ENCODE measurements around the gene SMU1.
A peak's percentile ranks its signal among the peaks of the same experiment; 100 is the strongest.
"Not testable (repeated sequence)": the region's sequence is repeated elsewhere in the genome, so short reads cannot be mapped to it uniquely, and the experiment has no call there.

SMU1 gene

DNA sequence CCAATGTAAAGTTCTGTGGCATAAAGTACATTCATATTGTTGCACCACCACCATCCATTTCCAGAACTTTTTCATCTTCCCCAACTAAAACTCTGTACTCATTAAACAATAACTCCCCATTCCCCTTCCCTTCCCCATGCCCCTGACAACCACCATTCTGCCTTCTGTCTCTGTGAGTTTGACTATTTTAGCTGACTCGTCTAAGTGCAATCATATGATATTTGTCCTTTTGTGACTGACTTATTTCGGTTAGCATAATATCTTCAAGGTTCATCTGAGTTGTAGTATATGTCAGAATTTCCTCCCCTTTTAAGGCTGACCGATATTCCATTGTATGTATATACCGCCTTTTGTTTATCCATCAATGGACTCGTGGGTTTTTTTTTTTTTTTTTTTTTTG is 29.0 kb upstream of the SMU1 start:
- DNase-seq: no peak

DNA sequence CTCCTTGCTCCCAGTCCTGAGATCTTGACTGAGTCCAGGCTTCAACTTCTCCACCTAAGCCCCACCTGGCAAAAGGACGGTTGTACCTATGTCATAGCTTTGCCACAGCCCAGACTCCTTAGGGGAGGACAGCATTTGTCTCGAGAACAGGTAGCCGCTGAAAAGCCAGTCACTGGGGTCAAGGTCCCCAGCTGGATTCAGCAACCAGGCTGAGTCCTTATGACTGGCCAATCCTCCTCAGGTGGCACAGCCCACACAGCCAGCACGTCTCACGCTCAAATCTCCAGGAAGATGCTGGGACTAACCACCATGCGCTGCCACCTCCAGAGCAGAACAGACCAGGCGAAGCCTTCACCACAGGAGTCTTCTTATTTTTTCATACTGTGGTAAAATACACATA is 27.9 kb upstream of the SMU1 start:
- DNase-seq: no peak

DNA sequence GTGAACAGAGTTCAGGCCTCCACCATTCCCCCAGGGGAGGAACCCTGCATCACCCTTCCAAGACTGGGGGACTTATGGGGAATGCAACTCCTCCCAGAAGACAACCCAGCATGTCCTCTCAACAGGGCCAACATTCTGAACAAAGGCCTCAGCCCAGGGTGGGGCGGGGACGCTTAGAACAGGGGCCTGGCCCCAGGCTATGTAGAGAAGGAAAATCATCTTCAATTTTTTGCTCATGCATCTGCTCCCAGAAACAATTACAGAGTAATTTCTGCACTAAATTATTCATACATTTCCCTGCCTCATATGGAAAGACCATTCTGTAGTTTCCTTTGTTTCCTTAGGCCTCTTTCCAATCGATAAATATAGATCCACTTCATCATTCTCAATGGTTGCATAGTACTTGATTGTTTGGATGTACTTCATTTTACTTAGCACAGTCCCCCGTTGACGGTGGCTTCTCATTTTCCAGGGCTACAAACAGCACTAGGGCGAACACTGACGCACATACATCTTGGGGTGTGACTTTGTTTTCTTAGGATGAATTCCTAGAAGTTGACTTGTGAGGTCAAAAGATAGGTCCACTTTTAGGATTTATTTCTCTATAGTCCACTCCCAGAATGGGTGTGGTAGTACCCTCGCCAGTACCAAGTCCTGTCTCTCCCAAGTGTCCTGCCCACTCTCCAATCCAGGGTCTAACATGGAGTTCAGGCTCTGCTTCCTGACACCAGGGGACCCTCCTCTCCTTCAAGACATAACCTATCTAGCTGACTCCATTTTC is 27.2 kb upstream of the SMU1 start:
- no peak for DNase-seq

DNA sequence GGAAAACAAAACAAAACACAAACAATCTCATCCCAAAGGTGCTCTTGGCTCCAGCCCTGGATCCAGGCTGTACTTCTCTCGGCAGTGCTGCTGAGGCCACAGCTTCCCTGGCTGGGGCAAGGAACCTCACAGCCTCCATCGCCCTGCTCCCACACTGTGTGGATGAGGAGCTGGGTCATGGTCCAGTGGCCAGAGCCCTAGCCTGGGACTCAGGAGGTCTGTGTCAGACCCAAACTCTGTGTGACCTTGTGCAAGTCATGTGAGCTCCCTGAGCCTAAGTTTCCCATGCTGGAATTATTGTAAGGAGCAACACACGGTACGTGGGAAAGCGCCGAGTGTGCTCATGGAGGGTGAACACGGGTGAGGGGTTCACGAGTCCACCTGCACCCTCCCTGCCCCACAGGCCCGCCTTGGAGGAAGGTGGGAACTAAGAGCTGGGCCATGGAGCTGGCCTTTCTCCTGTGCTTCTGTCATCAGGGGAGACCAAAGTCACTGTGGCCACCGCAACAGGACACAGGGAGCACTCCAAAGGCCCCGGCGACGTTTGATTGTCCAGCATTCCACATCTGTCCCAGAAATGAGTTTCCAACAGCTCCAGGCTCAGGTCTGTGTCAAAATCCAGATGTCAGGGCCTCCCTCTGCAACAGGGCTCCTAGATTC is 26.2 kb upstream of the SMU1 start:
- DNase-seq: no peak

DNA sequence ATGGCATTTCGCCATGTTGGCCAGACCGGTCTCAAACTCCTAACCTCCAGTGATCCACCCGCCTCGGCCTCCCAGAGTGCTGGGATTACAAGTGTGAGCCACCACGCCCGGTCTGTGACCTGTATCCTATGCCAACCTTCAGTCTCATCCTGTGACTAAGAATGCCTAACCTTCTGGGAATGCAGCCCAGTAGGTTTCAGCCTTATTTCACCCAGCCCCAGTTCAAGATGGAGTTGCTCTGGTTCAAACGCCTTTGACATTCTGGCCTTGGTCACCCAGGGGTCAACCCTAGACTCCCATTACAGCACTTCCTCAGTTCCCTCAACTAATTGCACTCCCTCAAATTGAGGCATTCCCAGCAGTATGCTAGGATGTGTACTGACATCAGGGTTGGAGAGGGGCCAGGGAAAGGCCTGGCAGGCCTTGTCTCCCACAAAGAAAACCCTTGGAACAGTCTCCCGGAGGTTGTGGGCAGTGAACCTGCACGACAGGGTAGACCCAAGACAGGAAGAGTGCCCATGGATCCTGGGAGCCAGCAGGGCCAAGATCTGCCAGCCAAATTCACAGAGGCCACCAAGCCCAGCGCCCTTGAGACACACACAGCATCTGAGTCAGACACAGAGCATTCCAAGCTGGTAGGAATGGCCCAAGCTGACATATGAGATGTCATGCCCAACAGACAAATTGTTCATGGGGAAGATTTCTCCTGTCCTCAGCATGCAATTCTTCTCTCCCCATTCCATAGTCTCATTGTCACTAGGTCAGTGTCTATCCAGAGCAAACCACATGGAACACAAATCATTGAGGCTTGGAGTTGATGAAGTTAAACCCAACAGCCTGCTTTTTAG is 24.9 kb upstream of the SMU1 start:
- DNase-seq: no peak

DNA sequence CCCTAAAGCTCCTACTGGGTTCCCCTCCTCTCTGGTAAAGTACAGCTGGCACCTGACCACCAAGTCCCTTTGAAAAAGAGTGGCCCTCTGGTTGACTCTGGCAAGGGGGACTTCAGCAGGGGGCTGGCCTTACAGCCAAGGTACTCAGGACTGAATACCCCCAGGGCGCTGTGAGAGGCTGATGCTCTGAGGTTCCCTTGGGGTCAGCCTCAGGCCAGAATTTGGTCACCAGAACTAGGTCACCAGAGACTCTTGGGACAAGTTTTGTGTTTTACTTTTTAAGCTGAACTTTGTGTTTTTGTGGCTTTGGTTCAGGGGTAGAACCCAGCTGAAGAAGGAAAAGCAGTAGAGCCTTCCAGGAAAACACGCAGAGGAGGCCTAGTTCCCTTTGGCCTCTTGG is 23.3 kb upstream of the SMU1 start:
- no peak for DNase-seq

DNA sequence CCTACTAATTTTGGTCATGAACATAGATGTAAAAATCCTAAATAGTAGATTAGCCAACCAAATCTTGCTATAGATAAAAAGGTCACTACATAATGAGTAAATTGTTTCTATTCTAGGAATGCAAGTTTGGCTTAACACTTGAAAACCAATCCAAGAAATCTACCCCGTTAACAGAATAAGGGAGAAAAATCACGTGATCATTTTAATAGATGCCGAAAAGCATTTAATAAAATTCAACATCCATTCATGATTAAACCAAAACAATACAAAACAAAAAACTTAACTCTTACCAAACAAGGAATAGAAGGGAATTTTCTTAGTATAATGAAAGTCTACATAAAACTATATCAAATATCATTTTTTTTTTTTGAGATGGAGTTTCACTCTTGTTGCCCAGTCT is 20.7 kb upstream of the SMU1 start:
- no peak for DNase-seq

DNA sequence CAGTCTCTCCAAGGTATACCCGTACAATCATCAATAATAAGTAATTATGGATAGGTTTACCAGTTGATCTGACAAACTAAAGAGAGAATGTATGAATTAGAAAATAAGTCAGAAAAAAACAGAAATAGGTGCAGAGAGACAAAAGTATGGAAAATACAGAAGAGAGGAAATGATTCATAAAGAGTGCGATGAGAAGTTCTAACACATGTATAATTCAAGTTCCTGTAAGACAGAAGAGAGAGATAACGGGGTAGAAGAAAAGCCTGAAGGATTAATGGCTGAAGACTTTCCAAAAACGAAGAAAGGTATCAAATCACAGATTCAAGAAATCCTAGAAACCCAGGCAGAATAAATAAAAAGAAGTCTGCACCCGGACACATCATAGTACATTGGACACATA is 16.2 kb upstream of the SMU1 start:
- no peak for DNase-seq

DNA sequence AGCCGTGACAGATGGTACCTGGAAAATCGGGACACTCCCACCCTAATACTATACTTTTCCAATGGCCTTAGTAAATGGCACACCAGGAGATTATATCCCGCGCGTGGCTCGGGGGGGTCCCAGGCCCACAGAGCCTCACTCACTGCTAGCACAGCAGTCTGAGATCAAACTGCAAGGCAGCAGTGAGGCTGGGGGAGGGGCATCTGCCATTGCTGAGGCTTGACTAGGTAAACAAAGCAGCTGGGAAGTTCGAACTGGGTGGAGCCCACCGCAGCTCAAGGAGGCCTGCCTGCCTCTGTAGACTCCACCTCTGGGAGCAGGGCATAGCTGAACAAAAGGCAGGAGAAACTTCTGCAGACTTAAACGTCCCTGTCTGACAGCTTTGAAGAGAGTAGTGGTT is 9.2 kb upstream of the SMU1 start:
- not testable (repeated sequence) for DNase-seq

DNA sequence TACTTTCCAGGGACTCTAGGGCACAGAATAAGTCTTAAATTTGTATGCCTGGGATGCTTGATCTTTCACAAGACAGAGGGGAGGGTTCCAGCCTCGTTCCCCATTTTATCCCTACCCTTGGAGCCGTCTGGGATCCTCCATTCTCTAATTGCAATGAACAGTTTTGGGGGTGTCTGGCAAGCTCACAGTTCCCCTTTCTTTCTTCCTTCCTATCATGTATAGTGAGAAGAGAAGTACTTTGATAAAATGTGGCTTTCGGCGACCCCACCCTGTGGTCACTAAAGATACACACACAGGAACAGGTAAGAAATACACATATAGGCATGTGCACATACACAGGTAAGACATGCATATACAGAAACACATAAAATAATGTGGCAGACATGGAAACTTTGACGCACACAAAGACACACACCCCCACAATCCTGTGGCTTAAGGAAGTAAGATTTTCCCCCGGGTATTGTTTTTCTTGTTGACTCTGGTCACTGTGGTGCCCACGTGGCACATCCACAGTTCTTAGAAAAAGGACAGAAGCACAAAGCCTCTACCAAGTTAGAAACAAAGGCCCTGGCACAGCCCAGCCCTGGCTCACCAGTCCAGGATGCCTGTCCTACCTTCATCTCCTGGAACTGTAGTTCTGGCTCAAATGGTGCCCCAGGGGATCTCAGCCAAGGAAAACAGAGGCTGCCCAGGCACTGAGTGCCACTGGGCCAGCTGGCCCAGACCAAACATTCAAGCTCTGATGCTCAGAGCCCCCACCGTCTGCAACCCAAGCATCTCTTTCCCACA is 6.3 kb upstream of the SMU1 start:
- peak; percentile 46 for DNase-seq

DNA sequence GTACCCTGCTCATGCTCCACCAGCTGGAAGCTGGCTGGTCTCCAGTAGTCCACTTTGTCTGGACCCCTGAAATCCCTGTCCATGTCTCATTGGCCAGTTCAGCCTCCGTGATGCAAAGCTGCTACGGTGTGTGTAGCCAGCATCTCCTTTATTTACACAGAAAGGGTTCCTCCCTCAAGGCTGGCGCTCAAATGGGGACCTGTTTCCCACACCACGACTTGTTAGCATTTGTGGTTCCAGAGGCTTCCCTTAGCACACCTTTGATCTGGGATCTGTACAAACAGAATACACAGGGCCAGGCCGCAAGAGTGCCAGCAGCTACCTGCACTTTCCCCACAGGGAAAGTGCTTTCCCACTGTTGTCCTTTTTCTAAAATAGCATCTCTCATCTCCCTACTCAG is 5.7 kb upstream of the SMU1 start:
- no peak for DNase-seq

DNA sequence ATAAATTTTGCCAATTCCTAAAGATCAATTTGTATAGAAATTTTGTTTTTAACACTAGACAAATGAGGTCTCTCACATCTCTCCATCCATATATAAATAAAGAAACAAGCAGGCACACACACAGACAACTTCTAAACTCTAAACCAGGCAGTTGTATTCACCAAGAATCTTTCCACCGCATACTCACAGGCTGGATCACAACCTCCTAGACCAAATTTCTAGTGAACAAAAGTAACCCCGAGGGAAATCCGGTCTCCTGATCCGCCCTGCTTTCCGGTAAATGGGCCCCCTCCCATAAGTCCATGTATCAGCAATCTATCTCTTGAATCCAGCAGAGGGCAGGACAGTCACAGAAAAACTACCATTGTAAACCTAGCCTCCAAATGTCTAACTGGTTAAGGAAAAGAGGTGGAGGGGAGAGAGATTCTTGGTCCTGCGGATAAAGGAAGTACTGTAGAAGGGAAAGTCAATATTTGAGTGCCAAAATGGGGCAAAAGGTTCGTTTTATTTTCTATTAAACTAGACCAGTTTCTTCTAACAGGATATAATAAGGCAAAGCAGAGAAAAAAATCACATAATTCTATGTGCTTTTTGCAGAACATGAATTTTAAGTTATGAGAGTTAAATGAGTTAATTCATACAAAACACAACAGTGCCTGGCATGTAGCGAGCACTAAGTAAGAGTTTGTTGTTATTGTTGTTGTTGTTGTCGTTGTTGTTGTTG is 4.8 kb upstream of the SMU1 start:
- DNase-seq: peak; percentile 85

DNA sequence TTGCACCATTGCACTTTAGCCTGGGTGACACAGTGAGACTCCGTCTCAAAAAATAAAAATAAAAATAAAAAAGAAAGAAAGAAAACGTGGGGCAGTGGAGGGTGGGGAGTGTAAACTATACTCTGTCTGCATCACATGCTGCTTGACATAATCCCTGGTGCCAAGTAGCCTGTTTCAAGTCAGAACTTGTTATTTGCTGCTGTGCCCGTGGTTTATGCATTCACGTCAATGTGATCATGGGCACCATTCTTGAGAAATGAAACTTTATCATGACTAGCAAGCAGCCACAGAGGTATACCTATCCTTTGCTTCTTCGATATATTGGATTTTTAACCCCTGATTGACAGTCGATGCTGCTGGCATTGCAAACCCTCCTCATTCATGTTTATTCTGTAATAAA is 4.1 kb upstream of the SMU1 start:
- no peak for DNase-seq

DNA sequence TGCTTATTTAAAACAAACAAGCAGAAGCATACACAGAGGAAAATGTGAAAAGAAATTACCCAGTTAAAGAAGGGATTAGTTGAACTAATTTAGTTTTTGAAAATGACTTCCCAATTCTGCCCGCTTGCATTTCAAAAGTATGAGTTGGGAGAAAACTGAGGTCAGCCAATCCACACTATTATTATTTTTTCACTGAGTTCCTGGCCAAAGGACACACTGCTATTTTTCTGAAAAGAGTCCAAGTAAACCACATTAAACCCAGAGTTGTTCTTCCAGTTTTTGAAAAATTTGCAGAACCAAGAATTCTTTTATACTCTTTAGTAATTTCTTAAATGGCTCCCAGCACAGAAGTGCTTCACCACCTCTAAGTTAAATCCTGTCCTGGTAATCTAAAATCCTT is 7.5 kb downstream of the SMU1 start:
- DNase-seq: no peak

DNA sequence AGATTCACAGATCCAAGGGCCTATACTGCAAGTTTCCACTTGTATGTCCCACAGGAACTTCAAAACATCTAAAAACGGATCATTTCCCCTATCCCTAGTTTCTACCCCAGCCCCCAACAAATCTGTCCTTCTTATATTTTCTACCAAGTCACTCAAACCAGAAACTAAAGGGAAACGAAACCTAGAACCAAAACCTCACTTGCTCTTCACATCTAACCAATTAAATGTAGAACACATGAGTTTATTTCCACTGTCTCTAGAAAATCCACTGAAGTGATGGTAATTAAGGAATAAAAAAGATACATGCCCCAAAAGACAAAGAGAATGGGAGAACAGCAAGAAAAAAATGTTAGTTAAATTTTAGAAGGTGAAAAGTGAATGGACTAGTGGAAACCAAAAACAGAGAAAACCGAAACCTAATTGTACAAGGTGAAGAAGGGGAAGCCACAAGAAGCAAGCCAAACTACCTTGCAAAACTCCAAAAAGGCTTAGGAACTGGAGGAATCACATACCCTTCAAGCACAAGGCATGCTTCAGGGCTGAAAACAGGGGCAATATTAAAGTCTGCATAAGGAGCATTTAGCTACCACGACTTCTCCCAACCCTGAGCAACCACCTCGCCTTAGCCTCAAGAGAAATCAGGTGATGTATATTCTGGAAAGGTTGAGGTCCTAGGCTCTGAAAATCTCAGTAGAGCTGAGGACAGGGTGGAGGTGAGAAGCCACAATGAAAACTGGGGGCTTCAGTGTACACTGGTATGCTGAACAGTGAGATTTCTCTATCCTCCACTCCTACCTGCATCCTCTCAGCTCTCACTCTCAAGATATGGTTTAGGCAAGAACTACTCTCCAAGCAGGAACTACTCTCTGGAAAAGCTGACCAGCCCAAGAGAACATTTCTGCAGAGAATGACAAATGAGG is 11.1 kb downstream of the SMU1 start:
- peak; percentile 90 for DNase-seq

DNA sequence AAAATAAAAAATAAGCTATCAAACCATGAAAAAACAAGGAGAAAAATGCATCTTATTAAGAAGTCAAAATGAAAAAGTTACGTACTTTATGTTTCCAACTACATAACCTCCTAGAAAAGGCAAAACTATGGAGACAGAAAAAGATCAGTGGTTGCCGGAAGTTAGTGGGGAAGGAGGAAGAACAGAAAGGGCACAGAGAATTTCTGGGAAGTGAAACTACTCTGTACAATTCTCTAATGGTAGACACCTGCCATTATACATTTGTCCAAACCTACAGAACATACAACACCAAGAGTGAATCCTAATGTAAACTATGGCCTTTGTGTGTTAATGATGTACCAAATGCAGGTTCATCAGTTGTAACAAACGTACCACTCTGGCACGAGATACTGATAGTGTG is 25.3 kb downstream of the SMU1 start:
- peak; percentile 79 for DNase-seq

DNA sequence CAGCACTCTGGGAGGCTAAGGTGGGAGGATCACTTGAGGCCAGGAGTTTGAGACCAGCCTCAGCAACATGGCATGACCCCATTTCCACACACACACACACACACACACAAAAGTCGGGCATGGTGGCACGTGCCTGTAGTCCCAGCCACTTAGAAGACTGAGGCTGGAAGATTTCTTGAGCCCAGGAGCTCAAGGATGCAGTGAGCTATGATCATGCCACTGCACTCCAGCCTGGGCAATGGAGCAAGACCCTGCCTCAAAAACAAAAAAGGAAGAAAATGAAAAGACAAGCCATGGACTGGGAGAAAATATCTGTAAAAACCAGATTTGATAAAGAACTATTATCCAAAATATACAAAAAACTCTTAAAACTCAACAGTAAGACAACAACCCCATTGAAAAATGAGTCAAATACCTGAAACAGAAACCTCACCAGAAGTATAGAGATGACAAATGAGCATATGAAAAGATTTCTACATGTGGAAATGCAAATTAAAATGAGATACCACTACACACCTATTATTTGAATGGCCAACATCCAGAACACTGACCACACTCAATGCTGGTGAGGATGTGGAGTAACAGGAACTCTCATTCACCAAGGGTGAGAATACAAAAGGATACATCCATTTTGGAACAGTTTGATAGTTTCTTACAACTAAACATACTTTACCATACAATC is 26.7 kb downstream of the SMU1 start:
- no peak for DNase-seq

DNA sequence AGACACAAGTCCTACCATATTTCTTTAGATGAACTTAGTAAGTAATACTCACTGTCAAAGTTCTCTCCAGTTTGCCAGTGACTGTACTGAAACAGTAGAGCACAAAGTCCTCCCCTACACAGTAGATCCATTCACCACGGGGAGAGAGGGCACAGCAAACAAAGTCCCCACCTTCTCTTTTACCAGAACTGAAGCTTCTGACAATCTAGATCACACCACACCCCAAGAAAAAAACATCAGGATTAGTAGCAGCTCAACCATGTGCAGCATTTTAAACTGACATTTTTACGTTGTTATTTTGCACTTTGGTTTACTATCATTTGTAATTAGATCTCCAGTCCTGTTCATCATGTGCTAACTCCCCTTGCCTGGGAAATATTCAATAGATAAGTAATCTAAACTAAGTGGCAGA is 28.4 kb downstream of the SMU1 start:
- DNase-seq: no peak

DNA sequence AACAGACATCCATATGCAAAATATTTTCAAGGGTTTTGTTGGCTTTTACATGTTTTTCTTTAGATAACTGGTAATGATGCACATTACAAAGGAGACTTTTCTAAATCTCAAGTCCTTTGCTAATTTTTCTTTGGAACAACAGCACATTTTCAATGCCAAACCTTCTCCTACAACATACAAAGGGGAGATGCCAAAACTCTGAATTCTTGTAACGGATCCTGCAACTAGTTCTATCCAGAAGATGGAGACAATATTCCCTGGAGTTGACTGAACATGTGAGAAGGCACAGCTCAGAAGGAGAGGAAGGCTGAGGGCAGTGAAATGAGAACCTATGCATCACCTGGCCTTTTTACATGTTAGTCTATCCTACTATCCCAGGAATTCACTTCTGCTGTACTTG is 30.4 kb downstream of the SMU1 start:
- DNase-seq: no peak

DNA sequence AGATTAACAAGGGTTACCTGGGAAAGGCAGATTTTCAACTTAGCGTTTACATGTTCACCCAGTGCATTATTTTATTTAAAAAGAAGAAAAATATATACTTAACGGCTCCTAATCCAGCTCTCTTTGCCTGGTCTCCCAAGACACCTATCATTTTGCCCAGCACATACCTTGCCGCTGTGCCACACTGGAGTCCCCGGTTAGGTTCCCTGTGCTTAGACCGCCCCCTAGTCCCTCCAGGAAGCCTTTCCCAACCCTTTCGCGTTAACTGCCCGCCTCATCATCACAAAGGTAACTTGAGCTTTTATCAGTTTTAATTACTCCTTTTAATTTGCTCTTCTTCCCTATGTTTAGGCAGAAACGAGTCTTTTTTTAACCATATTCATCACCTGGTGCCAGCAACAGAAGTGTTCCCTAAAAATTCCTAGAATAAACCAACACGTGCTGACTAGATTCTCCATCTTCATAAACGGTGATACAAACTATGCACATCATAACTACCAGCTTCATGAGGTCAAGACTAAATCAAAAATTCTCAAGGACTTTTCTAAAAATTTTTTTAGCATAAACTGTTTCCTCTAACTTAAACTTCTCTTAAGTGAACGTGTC is 31.7 kb downstream of the SMU1 start:
- no peak for DNase-seq

Measured in MV-4-11 (cell line).